Articular chondrocyte of knee joint (primary cell): ENCODE data around the gene TRPM5. TPM values are rescaled to one million over a fixed set of nuclear protein-coding genes. Genes with fewer than 3 reads are reported as not detected.

Experiments
- total RNA-seq: library from RNA; depleted of rRNA; stranded (reverse); fragments of >200 nt; gene quantifications from 2 replicates; pipeline ENCODE4 v1.2.3, GENCODE V29; 2012

TRPM5 gene, protein sequence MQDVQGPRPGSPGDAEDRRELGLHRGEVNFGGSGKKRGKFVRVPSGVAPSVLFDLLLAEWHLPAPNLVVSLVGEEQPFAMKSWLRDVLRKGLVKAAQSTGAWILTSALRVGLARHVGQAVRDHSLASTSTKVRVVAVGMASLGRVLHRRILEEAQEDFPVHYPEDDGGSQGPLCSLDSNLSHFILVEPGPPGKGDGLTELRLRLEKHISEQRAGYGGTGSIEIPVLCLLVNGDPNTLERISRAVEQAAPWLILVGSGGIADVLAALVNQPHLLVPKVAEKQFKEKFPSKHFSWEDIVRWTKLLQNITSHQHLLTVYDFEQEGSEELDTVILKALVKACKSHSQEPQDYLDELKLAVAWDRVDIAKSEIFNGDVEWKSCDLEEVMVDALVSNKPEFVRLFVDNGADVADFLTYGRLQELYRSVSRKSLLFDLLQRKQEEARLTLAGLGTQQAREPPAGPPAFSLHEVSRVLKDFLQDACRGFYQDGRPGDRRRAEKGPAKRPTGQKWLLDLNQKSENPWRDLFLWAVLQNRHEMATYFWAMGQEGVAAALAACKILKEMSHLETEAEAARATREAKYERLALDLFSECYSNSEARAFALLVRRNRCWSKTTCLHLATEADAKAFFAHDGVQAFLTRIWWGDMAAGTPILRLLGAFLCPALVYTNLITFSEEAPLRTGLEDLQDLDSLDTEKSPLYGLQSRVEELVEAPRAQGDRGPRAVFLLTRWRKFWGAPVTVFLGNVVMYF (N-terminal part only)
- total RNA-seq, result not detected in 2 replicates

DNA sequence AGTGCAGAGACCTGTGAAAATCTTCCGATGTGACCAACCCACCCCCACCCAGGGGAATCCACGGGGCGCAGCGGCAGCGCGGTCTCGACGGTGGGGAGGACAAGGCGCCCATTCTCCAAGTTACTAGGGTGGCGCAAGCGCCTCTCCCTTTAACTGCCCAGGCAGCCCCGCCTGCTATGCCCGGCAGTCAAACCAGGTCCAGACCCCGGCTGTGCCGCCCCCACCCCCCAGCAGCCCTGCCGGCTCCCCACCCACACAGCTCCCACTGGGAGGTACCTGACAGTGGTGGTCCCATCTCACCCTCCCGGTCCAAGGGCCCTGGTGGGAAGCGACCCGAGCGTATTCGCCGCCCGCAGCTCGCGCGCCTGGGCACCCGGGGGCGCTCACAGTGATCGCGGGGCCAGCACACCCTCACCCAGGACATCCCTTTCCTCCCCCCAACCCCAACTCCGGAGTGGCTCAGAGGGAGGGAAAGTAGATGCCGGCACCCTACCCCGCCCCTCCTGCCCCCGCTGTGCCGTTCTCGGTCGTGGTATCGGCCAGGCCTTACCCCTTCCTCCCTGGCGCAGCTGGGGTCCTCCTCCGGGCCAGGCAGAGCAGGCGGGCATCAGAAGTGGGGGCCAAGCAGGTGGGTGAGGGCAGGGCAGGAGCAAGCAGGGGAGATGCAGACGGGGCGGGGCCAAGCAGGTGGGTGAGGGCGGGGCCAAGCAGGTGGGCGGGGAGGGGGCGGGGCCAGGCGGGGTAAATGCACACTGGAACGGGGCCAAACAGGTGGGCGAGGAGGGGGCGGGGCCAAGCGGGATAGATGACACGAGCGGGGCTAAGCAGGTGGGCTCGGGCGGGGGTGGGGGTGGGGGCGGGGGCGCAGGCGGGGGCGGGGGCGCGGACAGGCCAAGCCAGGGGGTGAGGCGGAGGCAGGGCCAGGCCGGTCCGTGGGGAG lies at the start of gene TRPM5:
Gene TRPM5 (minus strand): TSS at position 634 of the 940 bp plus-strand sequence. CDS start 21,478 bp downstream, outside the sequence.

DNA sequence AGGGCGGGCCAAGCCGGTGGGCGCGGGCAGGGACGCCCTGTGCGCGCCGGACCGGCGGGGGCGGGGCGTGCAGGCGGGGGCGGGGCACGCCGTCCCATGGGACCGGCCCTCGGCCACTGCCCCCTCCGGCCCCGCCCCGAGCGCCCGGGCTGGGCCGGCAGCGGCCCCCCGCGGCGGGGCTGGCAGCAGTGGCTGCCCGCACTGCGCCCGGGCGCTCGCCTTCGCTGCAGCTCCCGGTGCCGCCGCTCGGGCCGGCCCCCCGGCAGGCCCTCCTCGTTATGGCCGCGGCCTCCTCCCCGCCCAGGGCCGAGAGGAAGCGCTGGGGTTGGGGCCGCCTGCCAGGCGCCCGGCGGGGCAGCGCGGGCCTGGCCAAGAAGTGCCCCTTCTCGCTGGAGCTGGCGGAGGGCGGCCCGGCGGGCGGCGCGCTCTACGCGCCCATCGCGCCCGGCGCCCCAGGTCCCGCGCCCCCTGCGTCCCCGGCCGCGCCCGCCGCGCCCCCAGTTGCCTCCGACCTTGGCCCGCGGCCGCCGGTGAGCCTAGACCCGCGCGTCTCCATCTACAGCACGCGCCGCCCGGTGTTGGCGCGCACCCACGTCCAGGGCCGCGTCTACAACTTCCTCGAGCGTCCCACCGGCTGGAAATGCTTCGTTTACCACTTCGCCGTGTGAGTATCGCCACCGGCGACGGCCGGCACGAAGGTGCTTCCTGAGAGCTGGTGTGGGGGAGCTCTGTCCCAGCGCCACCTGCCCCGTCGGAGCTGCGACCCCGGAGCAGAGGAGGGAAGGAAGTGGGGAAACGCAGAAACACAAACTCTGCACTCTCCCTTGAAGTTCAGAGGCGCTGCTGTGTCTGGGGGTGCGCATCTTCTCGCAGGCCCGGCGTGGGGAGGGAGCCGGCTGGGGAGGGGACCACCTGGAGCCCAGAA lies 769 bp upstream of the TRPM5 start, which contains the start of gene KCNQ1:
Gene KCNQ1 (plus strand): TSS at position 188 of the 925 bp plus-strand sequence. CDS start 91 bp downstream, at position 279.

DNA sequence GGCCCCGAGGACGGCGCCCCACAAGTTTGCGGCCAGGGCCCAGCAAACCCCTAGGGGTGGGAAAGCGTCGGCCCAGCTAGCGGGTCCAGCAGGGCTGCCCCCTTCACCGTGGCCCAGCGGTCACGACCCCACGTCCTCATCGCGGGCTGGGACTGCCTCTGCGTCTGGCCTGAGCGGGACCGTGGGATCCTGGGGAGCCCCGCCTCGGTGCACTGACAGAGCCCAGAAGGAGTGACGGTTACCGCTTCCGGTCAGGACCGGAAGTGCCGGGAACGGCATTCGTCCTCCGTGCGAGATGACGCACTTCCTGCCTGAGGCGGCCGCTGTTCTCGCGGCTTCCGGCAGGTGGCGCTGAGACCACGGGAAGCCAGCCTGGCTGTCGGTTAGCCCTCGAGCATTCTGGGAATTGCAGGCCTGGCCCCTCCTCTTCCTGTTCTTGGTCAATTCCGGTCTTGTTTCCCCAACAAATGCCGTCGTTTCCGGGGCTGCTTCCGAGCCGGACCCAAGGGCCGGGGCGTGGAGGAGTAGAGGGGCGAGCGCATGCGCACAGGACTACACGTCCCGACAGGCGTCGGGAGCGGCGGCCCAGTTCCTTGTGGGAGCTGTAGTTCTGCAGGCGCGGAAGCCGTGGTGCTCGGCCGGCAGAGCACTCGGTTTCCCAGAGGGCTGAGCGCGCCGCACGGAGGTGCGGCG lies 44.1 kb downstream of the TRPM5 start, which contains the start of gene TSSC4:
Gene TSSC4 (plus strand): TSS at position 682 of the 693 bp plus-strand sequence. CDS start 1,884 bp downstream, outside the sequence.

Other genes with a start within 250 kb of the TRPM5 start
- not detected in 2 replicates for gene ASCL2, start 173.9 kb downstream of the TRPM5 start, total RNA-seq
- 0.26 and 0.43 TPM in 2 replicates for gene C11orf21, start 142.6 kb downstream of the TRPM5 start, total RNA-seq
- gene TSPAN32, start 142.5 kb downstream of the TRPM5 start, total RNA-seq, result 1.4 and 3.5 TPM in 2 replicates
- 262 and 264 TPM in 2 replicates for gene CD81, start 67.2 kb downstream of the TRPM5 start, total RNA-seq
- 24.0 and 30.1 TPM in 2 replicates for gene TSSC4, start 43.8 kb downstream of the TRPM5 start, total RNA-seq
- not detected in 2 replicates for gene KCNQ1, start 494 bp upstream of the TRPM5 start, total RNA-seq